Cardiac septum (tissue), 1 donor: ENCODE results near the gene SCN3B. TPM values are rescaled to one million over a fixed set of nuclear protein-coding genes. Genes with fewer than 3 reads are reported as not detected.

Experiments used
- DNase-seq: peaks from one replicate; pipeline ENCODE4 v3.0.0-alpha.2; 2020; ENCODE audit warnings: low spot score
- intact Hi-C: fragments of 100-400 bp; cut with DNase I; formaldehyde crosslinking; loops from one replicate; pipeline ENCODE4 v1.14.0; 2022
- total RNA-seq: library from RNA; stranded (reverse); fragmentation: NEBNext Ultra II Directional; extraction: Animal tissue kit (Norgen Biotek cat#: 25700); gene quantifications from one replicate; pipeline ENCODE4 v1.2.1, GENCODE V29; 2021
- donor health status: DM: no; HTN: no; CAD: no.

SCN3B gene
- total RNA-seq, 1 donor from 2014 or later, result 3.3 TPM

GRCh38 chr11:123581651-123582399, 72.6 kb downstream of the SCN3B start:
- DNase-seq, result peak; percentile 51
- intact Hi-C loops, result loop anchor here (2.0 kb wide), 1 partner anchor 125 kb away; no protein-coding TSS in a partner anchor

- intact Hi-C loops, result loop anchor here (2.0 kb wide), 1 partner anchor 126 kb away; no protein-coding TSS in a partner anchor
- peak; percentile 90 for DNase-seq
Measured at GRCh38 chr11:123580557-123581275, 73.7 kb downstream of the SCN3B start.

- peak; percentile 58 for DNase-seq
- intact Hi-C loops, result loop anchor here (2.0 kb wide), 1 partner anchor 127 kb away; no protein-coding TSS in a partner anchor
Measured at GRCh38 chr11:123580137-123580536, 74.3 kb downstream of the SCN3B start.

- intact Hi-C loops, result no loop called here
- peak; percentile 66 for DNase-seq
Measured at GRCh38 chr11:123579482-123579812, 75.0 kb downstream of the SCN3B start.

Other genes with a start within 250 kb of the SCN3B start
- 15.3 TPM for gene GRAMD1B, start 224.4 kb downstream of the SCN3B start, total RNA-seq
- gene ZNF202, start 87.0 kb upstream of the SCN3B start, total RNA-seq, result 6.2 TPM
- gene OR6X1, start 99.9 kb upstream of the SCN3B start, total RNA-seq, result not detected
- not detected for gene OR6M1, start 151.7 kb upstream of the SCN3B start, total RNA-seq
- not detected for gene TMEM225, start 231.0 kb upstream of the SCN3B start, total RNA-seq
- gene OR8D4, start 247.5 kb upstream of the SCN3B start, total RNA-seq, result not detected